HL-60 (cell line): ENCODE data around the gene NKD1.

Experiments
- CTCF ChIP-seq: IDR thresholded peaks from one replicate; pipeline ENCODE4 v1.5.1; 2011; ENCODE audit warnings: low read length, control low read depth, inconsistent platforms; ENCODE audit not compliant: insufficient read depth
- REST ChIP-seq: IDR thresholded peaks from 2 replicates; pipeline ENCODE4 v1.6.1; 2012; ENCODE audit warnings: low read depth; ENCODE audit not compliant: insufficient replicate concordance

- no peak for TF ChIP-seq CTCF
- no peak for TF ChIP-seq REST
Measured at GRCh38 chr16:50692644-50692998, 144.4 kb downstream of the NKD1 start.
